Measurements from ENCODE around the gene GNS.
"Not testable (repeated sequence)": the region's sequence is repeated elsewhere in the genome, so short reads cannot be mapped to it uniquely, and the experiment has no call there.

The GNS gene

GRCh38 chr12:64779354-64779974, 20.3 kb upstream of the GNS start:
- no peak for DNase-seq (ENCODE audit: low spot score)

- DNase-seq (ENCODE audit: low spot score), result not testable (repeated sequence)
Observed at GRCh38 chr12:64775147-64775736, 16.0 kb upstream of the GNS start.

- DNase-seq (ENCODE audit: low spot score), result no peak
Observed at GRCh38 chr12:64773386-64773785, 14.2 kb upstream of the GNS start.

GRCh38 chr12:64767495-64767894, 8.3 kb upstream of the GNS start:
- DNase-seq (ENCODE audit: low spot score), result no peak

- no peak for DNase-seq (ENCODE audit: low spot score)
Observed at GRCh38 chr12:64760808-64761573, 1.8 kb upstream of the GNS start.

- DNase-seq (ENCODE audit: low spot score), result no peak
Observed at GRCh38 chr12:64757771-64758170, 1.4 kb downstream of the GNS start.

GRCh38 chr12:64756376-64756775, 2.8 kb downstream of the GNS start:
- no peak for DNase-seq (ENCODE audit: low spot score)

GRCh38 chr12:64753427-64753826, 5.8 kb downstream of the GNS start:
- DNase-seq (ENCODE audit: low spot score), result no peak

- no peak for DNase-seq (ENCODE audit: low spot score)
Observed at GRCh38 chr12:64752833-64753238, 6.4 kb downstream of the GNS start.

- no peak for DNase-seq (ENCODE audit: low spot score)
Observed at GRCh38 chr12:64752032-64752431, 7.2 kb downstream of the GNS start.

- DNase-seq (ENCODE audit: low spot score), result no peak
Observed at GRCh38 chr12:64749461-64750200, 9.6 kb downstream of the GNS start.

- DNase-seq (ENCODE audit: low spot score), result no peak
Observed at GRCh38 chr12:64747695-64748094, 11.5 kb downstream of the GNS start.

- no peak for DNase-seq (ENCODE audit: low spot score)
Observed at GRCh38 chr12:64746663-64747062, 12.5 kb downstream of the GNS start.

- DNase-seq (ENCODE audit: low spot score), result no peak
Observed at GRCh38 chr12:64745980-64746379, 13.2 kb downstream of the GNS start.

- DNase-seq (ENCODE audit: low spot score), result no peak
Observed at GRCh38 chr12:64745259-64745807, 13.9 kb downstream of the GNS start.

- DNase-seq (ENCODE audit: low spot score), result no peak
Observed at GRCh38 chr12:64744422-64745258, 14.6 kb downstream of the GNS start.

GRCh38 chr12:64743206-64743605, 16.0 kb downstream of the GNS start:
- DNase-seq (ENCODE audit: low spot score), result no peak

- no peak for DNase-seq (ENCODE audit: low spot score)
Observed at GRCh38 chr12:64742416-64742815, 16.8 kb downstream of the GNS start.

- no peak for DNase-seq (ENCODE audit: low spot score)
Observed at GRCh38 chr12:64740646-64741045, 18.6 kb downstream of the GNS start.

- no peak for DNase-seq (ENCODE audit: low spot score)
Observed at GRCh38 chr12:64739778-64740177, 19.4 kb downstream of the GNS start.

GRCh38 chr12:64737539-64737938, 21.7 kb downstream of the GNS start:
- DNase-seq (ENCODE audit: low spot score), result no peak
